ENCODE measurements around the gene THADA.

The THADA gene

DNA sequence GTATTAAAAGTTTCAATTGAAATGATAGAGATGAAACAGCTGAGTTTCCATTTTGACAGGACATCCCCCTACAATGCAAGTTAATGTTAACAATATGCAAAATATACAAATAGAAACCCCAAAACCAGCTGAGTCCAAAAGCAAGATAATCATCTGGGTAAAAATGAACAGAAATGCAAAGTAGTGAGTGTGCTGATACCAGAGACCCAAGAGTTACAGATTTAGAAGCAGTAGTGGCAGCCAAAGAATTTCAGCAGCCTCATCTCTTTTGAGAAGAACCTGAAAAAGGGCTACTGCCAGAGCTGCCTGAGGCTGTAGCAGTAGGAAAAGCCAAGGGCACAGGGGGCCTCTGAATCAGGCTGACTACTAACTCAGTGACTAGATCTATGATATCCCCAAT lies 82.6 kb downstream of the THADA start:
- H3K4me1 ChIP-seq (ENCODE audit: insufficient read depth, poor library complexity, severe bottlenecking): peaks cover 24% of the 10 kb centered on the region
- TF ChIP-seq CTCF (IDR thresholded peaks at IDR 0.05; ENCODE audit: poor library complexity, severe bottlenecking): no peak
- H3K4me3 ChIP-seq (ENCODE audit: severe bottlenecking): no peak overlapping the region
- no peaks in the 10 kb centered on the region for H3K9me3 ChIP-seq (ENCODE audit: severe bottlenecking)
- no peak overlapping the region for H3K27ac ChIP-seq (ENCODE audit: poor library complexity, severe bottlenecking)
- ATAC-seq (ENCODE audit: low read depth): no peak
- H3K36me3 ChIP-seq (ENCODE audit: low read depth): no peaks in the 10 kb centered on the region
- no peak for DNase-seq (ENCODE audit: low spot score)
- H3K27me3 ChIP-seq (ENCODE audit: insufficient read depth, poor library complexity, severe bottlenecking): no peaks in the 10 kb centered on the region

DNA sequence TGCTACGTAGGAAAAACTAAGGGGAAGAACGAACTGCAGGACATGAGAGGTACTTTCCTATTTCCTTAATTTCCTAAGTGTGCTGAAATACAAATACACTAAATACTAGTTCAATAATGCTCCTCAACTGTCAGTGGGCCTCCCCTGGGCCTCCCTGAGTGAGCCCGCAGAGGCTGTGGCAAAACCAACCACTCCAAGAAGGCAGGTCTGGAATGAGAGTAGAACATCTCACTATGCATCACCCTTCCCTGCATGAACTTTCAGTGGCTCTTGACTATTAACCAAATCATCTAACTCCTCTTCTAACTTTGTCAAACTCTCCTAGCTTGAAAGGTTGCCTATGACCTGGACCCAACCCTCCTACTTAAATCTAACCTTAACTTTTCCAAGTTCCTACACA lies 84.6 kb downstream of the THADA start:
- Histone ChIP-seq H3K4me3 (ENCODE audit: severe bottlenecking) (no peak overlapping the region), H3K27me3 (ENCODE audit: insufficient read depth, poor library complexity, severe bottlenecking) (no peaks in the 10 kb centered on the region), H3K27ac (ENCODE audit: poor library complexity, severe bottlenecking) (no peak overlapping the region), H3K36me3 (ENCODE audit: low read depth) (peaks cover 4% of the 10 kb centered on the region; the same call in 1 of the 2 replicates), H3K4me1 (ENCODE audit: insufficient read depth, poor library complexity, severe bottlenecking) (peaks cover 16% of the 10 kb centered on the region), H3K9me3 (ENCODE audit: severe bottlenecking) (no peaks in the 10 kb centered on the region)
- no peak for ATAC-seq (ENCODE audit: low read depth)
- TF ChIP-seq CTCF (IDR thresholded peaks at IDR 0.05; ENCODE audit: poor library complexity, severe bottlenecking): no peak
- DNase-seq (ENCODE audit: low spot score): no peak

DNA sequence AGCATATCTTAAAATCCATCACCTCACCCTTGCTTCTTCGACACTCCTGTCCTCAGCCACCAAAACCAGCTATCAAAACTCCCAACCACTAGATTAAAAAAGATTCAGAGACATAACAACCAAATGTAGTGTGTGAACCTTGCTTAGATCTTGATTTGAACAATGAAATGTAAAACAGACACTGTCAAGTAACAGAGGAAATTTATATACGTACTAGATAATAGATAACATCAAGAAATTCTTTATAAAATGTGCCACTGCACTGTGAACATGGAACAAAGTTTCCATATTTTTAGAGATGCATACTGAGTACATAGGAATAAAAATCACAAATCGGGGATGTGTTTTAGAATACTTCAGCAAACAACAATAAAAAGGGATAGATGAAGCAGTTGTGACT lies 86.0 kb downstream of the THADA start:
- no peak for ATAC-seq (ENCODE audit: low read depth)
- no peaks in the 10 kb centered on the region for H3K27me3 ChIP-seq (ENCODE audit: insufficient read depth, poor library complexity, severe bottlenecking)
- no peak overlapping the region for H3K27ac ChIP-seq (ENCODE audit: poor library complexity, severe bottlenecking)
- DNase-seq (ENCODE audit: low spot score): no peak
- no peak overlapping the region for H3K4me3 ChIP-seq (ENCODE audit: severe bottlenecking)
- peaks cover 13% of the 10 kb centered on the region for H3K4me1 ChIP-seq (ENCODE audit: insufficient read depth, poor library complexity, severe bottlenecking)
- no peaks in the 10 kb centered on the region for H3K9me3 ChIP-seq (ENCODE audit: severe bottlenecking)
- peaks cover 4% of the 10 kb centered on the region; the same call in 1 of the 2 replicates for H3K36me3 ChIP-seq (ENCODE audit: low read depth)
- no peak for TF ChIP-seq CTCF (IDR thresholded peaks at IDR 0.05; ENCODE audit: poor library complexity, severe bottlenecking)

DNA sequence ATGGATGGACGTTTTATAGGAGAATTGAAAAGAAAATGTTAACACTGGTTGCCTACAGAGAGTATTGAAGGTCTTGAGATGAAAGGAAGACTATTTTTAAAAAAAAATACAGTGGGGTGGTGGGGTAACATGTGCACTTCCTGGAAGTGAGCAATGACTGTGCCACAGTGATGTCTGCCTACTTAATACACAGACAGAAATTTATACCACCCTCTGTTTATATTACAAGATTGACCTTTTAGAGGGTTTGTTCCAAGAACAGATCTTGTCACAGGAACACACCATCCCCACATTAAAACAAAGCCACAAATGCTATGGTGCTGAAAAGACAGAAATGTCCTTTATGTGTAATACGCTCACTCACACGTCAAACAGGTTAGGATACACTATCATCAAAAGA lies 87.6 kb downstream of the THADA start:
- Histone ChIP-seq H3K27ac (ENCODE audit: poor library complexity, severe bottlenecking) (peak overlapping the region; percentile 5), H3K4me3 (ENCODE audit: severe bottlenecking) (no peak overlapping the region), H3K9me3 (ENCODE audit: severe bottlenecking) (no peaks in the 10 kb centered on the region), H3K27me3 (ENCODE audit: insufficient read depth, poor library complexity, severe bottlenecking) (no peaks in the 10 kb centered on the region), H3K4me1 (ENCODE audit: insufficient read depth, poor library complexity, severe bottlenecking) (peaks cover 13% of the 10 kb centered on the region), H3K36me3 (ENCODE audit: low read depth) (peaks cover 5% of the 10 kb centered on the region; the same call in 1 of the 2 replicates)
- ATAC-seq (ENCODE audit: low read depth): no peak
- no peak for TF ChIP-seq CTCF (IDR thresholded peaks at IDR 0.05; ENCODE audit: poor library complexity, severe bottlenecking)
- DNase-seq (ENCODE audit: low spot score): no peak

- Histone ChIP-seq H3K4me1 (ENCODE audit: insufficient read depth, poor library complexity, severe bottlenecking) (peaks cover 13% of the 10 kb centered on the region), H3K36me3 (ENCODE audit: low read depth) (peaks cover 7% of the 10 kb centered on the region; the same call in 1 of the 2 replicates), H3K27me3 (ENCODE audit: insufficient read depth, poor library complexity, severe bottlenecking) (no peaks in the 10 kb centered on the region), H3K27ac (ENCODE audit: poor library complexity, severe bottlenecking) (peak overlapping the region; percentile 5), H3K9me3 (ENCODE audit: severe bottlenecking) (no peaks in the 10 kb centered on the region), H3K4me3 (ENCODE audit: severe bottlenecking) (no peak overlapping the region)
- ATAC-seq (ENCODE audit: low read depth): peak; percentile 98
- DNase-seq (ENCODE audit: low spot score): no peak
- TF ChIP-seq CTCF (IDR thresholded peaks at IDR 0.05; ENCODE audit: poor library complexity, severe bottlenecking): no peak
These were observed 88.7 kb downstream of the THADA start for GRCh38 chr2:43507137-43507536.

Measured in RWPE2 (cell line).